HFF-Myc (cell line): ENCODE data around the gene FABP7.

Experiments
- DNase-seq: peaks from one replicate; pipeline ENCODE4 v3.0.0-alpha.2; 2011; ENCODE audit warnings: low read depth; ENCODE audit errors: extremely low read depth
- H3K4me3 ChIP-seq: replicated peaks from 2 replicates; pipeline ENCODE4 v1.5.1; 2011; ENCODE audit warnings: low read depth, mild to moderate bottlenecking, control low read depth, low read length
- CTCF ChIP-seq: IDR thresholded peaks from 2 replicates; pipeline ENCODE4 v1.5.1; 2012; ENCODE audit warnings: mild to moderate bottlenecking, low read depth, low read length, control low read depth; ENCODE audit errors: missing control alignments

FABP7 gene

GRCh38 chr6:122749451-122750050 lies 30.0 kb upstream of the FABP7 start:
- no peak for TF ChIP-seq CTCF
- DNase-seq: no peak
- no peak overlapping the region for H3K4me3 ChIP-seq

DNA sequence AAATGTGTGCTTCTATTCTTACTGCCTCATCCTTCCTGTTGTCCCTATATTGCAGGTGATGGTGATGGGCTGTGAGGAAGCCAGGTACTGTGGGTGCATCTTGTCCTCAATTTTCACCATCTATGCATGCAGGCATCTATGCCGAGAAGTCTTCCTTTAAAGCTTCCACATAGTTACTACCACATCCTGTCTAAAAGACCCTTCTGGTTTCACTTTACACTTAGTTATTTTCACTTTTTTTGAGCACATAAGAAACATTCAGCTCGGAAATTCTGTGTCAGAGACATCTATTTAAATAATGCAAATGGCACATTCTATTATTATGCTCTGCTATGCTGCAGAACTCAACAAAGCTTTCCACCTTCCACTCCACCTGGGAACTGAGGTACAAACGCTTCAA lies 28.2 kb upstream of the FABP7 start:
- TF ChIP-seq CTCF: no peak
- no peak for DNase-seq
- H3K4me3 ChIP-seq: no peak overlapping the region

- TF ChIP-seq CTCF: no peak
- H3K4me3 ChIP-seq: no peak overlapping the region
- no peak for DNase-seq
Observed at GRCh38 chr6:122752459-122752858, 27.1 kb upstream of the FABP7 start.

DNA sequence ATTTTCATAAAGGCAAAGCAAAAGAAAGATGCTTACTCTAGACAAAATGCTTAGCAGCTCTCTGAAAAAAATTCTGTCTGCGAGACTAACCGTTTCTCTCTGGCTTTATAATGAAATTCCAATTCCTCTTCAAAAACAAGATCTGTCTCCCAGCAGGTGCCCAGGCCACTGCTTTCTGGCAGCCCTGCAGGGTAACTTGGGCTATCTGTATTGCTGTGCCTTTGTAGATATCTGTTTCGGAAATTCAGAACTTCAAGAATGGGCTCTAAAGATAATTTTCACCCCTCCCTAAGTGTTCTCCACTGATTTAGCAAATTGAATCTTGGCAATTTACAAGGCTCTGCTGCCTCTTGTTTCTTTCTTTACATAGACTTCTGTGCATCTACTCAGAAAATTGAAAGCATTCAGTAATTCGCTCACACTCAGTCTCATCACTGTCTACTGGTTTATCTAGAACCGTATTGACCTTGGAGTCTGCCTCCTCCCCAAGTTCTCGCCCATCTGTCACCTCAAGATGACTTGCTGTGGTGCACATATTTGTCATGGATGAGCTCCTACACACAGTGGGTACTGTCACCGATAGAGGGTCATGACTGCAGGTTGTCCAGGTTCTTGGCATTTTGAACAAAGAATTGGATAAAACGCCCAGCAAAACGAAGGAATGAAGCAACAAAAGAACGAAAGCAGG lies 26.4 kb upstream of the FABP7 start:
- no peak for TF ChIP-seq CTCF
- no peak overlapping the region for H3K4me3 ChIP-seq
- DNase-seq: no peak

DNA sequence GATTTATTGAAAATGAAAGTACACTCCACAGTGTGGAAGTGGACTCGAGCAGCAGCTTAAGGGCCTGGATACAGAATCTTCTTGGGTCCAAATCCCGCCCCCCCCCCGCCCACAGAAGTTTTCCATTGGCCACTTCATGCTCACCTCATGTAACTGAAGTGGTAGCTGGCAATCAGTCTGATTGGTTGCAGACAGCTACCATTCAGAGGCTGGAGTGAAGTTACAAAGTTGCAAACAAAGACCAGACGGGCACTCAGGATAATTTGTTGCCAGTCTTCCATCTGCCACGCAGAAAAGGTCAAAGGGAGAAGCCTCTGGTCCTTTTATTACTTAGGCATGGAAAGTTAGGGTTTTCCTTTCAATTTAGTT lies 25.8 kb upstream of the FABP7 start:
- no peak for TF ChIP-seq CTCF
- DNase-seq: no peak
- no peak overlapping the region for H3K4me3 ChIP-seq

GRCh38 chr6:122754191-122754731 lies 25.3 kb upstream of the FABP7 start:
- no peak overlapping the region for H3K4me3 ChIP-seq
- no peak for DNase-seq
- no peak for TF ChIP-seq CTCF
